OCI-LY1 (cell line): Measurements from ENCODE around the gene CCDC181.

Experiments
- H2AFZ ChIP-seq: fragments of 200-600 bp; sonication (generic), shearing (Covaris generic); 2 replicates; pipeline ENCODE4 v1.6.0; 2014; ENCODE audit warnings: antibody characterized with exemption, mild to moderate bottlenecking, low read length
- H3F3A ChIP-seq: fragments of 200-600 bp; sonication (generic), shearing (Covaris generic); 2 replicates; pipeline ENCODE4 v1.6.0; 2014; ENCODE audit warnings: mild to moderate bottlenecking, antibody characterized with exemption, low read length, moderate library complexity; ENCODE audit not compliant: insufficient read depth
- H3K27ac ChIP-seq: fragments of 200-600 bp; sonication (generic); 2 replicates; pipeline ENCODE4 v1.5.1; 2014; ENCODE audit warnings: low read length, mixed run types, mild to moderate bottlenecking, low read depth; ENCODE audit not compliant: poor library complexity, severe bottlenecking
- H3K27me3 ChIP-seq: fragments of 200-600 bp; sonication (generic); 2 replicates; pipeline ENCODE4 v1.6.0; 2014; ENCODE audit warnings: antibody characterized with exemption, mild to moderate bottlenecking, low read length, moderate library complexity; ENCODE audit not compliant: insufficient read depth
- H3K36me3 ChIP-seq: fragments of 200-600 bp; sonication (generic); 2 replicates; pipeline ENCODE4 v1.6.1; 2014; ENCODE audit warnings: mild to moderate bottlenecking, antibody characterized with exemption, low read length, moderate library complexity, mixed read lengths; ENCODE audit not compliant: insufficient read depth
- H3K4me1 ChIP-seq: fragments of 200-600 bp; sonication (generic); 2 replicates; pipeline ENCODE4 v1.5.1; 2014; ENCODE audit warnings: mild to moderate bottlenecking, low read length, moderate library complexity; ENCODE audit not compliant: insufficient read depth, severe bottlenecking
- H3K4me2 ChIP-seq: fragments of 200-600 bp; sonication (generic), shearing (Covaris generic); 2 replicates; pipeline ENCODE4 v1.6.1; 2014; ENCODE audit warnings: low read length
- H3K4me3 ChIP-seq: fragments of 200-600 bp; sonication (generic); 2 replicates; pipeline ENCODE4 v1.5.1; 2014; ENCODE audit warnings: low read length, low read depth, mild to moderate bottlenecking, mixed read lengths; ENCODE audit not compliant: poor library complexity, severe bottlenecking
- H3K79me2 ChIP-seq: fragments of 200-600 bp; shearing (Covaris generic); 2 replicates; pipeline ENCODE4 v1.6.1; 2016; ENCODE audit warnings: mixed run types, low read length, mixed read lengths; ENCODE audit not compliant: insufficient read depth
- H3K9ac ChIP-seq: fragments of 200-600 bp; sonication (generic), shearing (Covaris generic); 2 replicates; pipeline ENCODE4 v1.6.1; 2014; ENCODE audit warnings: mild to moderate bottlenecking, low read length, mixed read lengths
- H3K9me2 ChIP-seq: fragments of 200-600 bp; sonication (generic), shearing (Covaris generic); 2 replicates; pipeline ENCODE4 v1.6.1; 2014; ENCODE audit warnings: low read depth, mild to moderate bottlenecking, low read length, mixed read lengths
- H3K9me3 ChIP-seq: fragments of 200-600 bp; shearing (Covaris generic); 2 replicates; pipeline ENCODE4 v1.6.1; 2014; ENCODE audit warnings: low read length, mixed read lengths
- H4K20me1 ChIP-seq: fragments of 200-600 bp; sonication (generic), shearing (Covaris generic); 2 replicates; pipeline ENCODE4 v1.6.0; 2016; ENCODE audit warnings: mild to moderate bottlenecking, low read length; ENCODE audit not compliant: insufficient read depth
- EZH2 ChIP-seq: fragments of 200-600 bp; sonication (generic), shearing (Covaris generic); IDR thresholded peaks from 2 replicates; pipeline ENCODE4 v1.8.0; 2017; ENCODE audit warnings: borderline replicate concordance, mixed run types, mild to moderate bottlenecking, antibody characterized with exemption, low read length, moderate library complexity, mixed read lengths
- TF ChIP-seq, protein P1 (sequence below): fragments of 200-600 bp; sonication (generic), shearing (Covaris generic); IDR thresholded peaks from 2 replicates; pipeline ENCODE4 v1.5.1; 2017; ENCODE audit warnings: mild to moderate bottlenecking, antibody characterized with exemption, low read length, moderate library complexity, mixed read lengths

CCDC181 gene

GRCh38 chr1:169456029-169456428 is 28.8 kb upstream of the CCDC181 start:
- no peak overlapping the region for H3K4me2 ChIP-seq
- no peak overlapping the region for H3K27ac ChIP-seq
- no peaks in the 10 kb centered on the region for H3K36me3 ChIP-seq
- no peak overlapping the region for H3K9ac ChIP-seq
- H3K4me1 ChIP-seq: no peaks in the 10 kb centered on the region
- no peak overlapping the region for H2AFZ ChIP-seq
- peaks cover 10% of the 10 kb centered on the region for H3K9me3 ChIP-seq
- H3K9me2 ChIP-seq: no peaks in the 10 kb centered on the region
- H4K20me1 ChIP-seq: no peaks in the 10 kb centered on the region
- H3K79me2 ChIP-seq: no peaks in the 10 kb centered on the region
- H3K4me3 ChIP-seq: no peak overlapping the region
- TF ChIP-seq, protein P1, sequence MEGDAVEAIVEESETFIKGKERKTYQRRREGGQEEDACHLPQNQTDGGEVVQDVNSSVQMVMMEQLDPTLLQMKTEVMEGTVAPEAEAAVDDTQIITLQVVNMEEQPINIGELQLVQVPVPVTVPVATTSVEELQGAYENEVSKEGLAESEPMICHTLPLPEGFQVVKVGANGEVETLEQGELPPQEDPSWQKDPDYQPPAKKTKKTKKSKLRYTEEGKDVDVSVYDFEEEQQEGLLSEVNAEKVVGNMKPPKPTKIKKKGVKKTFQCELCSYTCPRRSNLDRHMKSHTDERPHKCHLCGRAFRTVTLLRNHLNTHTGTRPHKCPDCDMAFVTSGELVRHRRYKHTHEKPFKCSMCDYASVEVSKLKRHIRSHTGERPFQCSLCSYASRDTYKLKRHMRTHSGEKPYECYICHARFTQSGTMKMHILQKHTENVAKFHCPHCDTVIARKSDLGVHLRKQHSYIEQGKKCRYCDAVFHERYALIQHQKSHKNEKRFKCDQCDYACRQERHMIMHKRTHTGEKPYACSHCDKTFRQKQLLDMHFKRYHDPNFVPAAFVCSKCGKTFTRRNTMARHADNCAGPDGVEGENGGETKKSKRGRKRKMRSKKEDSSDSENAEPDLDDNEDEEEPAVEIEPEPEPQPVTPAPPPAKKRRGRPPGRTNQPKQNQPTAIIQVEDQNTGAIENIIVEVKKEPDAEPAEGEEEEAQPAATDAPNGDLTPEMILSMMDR: no peak
- TF ChIP-seq EZH2: no peak
- no peaks in the 10 kb centered on the region for H3F3A ChIP-seq
- H3K27me3 ChIP-seq: no peaks in the 10 kb centered on the region

DNA sequence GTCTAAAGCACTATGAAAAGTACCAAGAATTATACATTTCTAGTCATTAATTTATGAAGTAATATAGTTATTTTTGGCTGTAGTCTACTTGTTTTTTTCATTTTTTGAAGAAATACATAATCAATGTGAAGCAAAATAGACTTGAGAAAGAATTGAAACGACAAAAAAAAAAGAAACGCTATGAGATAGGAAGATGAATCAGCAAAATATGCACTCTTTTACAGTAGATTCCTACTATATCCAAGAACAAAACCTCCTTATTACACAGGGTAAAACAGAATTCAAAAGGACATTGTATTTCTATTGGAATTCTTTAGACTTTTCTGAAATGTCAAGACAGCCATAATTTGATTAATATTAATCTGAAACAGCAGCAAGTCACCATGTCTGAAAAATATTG is 25.6 kb upstream of the CCDC181 start:
- H2AFZ ChIP-seq: no peak overlapping the region
- no peaks in the 10 kb centered on the region for H3K4me1 ChIP-seq
- no peak overlapping the region for H3K4me2 ChIP-seq
- H3K27ac ChIP-seq: no peak overlapping the region
- H3K9ac ChIP-seq: no peak overlapping the region
- no peaks in the 10 kb centered on the region for H3F3A ChIP-seq
- TF ChIP-seq, protein P1: no peak
- TF ChIP-seq EZH2: no peak
- H4K20me1 ChIP-seq: no peaks in the 10 kb centered on the region
- H3K27me3 ChIP-seq: no peaks in the 10 kb centered on the region
- H3K36me3 ChIP-seq: no peaks in the 10 kb centered on the region
- H3K9me3 ChIP-seq: peaks cover 10% of the 10 kb centered on the region
- H3K79me2 ChIP-seq: no peaks in the 10 kb centered on the region
- H3K4me3 ChIP-seq: no peak overlapping the region
- no peaks in the 10 kb centered on the region for H3K9me2 ChIP-seq

DNA sequence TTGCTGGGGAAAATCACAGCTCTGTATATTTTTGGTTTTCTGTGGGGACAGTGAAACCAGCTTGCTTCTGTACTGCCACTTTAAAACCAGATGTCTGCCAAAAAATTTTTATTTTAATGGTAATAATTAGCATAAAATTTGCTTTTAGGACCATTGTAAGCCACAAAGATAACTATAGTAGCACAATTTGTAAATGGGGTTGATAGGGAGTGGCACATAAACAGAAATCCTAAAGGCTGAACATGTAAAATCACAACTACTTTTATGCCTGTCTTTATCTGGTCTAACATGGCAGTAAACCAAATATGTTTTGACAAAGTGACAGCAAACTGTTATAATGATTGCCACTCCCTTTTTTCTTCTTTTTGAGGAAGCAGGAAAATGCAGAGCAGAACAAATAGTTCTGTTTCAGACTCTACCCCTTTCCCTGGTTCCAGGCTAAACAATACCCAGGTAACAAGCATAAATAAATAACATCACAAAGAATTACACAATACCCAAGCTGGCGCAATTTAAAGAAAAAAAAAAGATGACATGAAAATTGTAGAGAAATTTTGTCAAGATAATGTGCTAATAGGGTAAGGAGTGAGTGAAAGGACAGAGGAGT is 24.0 kb upstream of the CCDC181 start:
- no peak overlapping the region for H3K27ac ChIP-seq
- no peaks in the 10 kb centered on the region for H4K20me1 ChIP-seq
- no peaks in the 10 kb centered on the region for H3F3A ChIP-seq
- no peaks in the 10 kb centered on the region for H3K36me3 ChIP-seq
- H3K9me2 ChIP-seq: no peaks in the 10 kb centered on the region
- no peak overlapping the region for H3K4me3 ChIP-seq
- H3K27me3 ChIP-seq: no peaks in the 10 kb centered on the region
- H3K9me3 ChIP-seq: no peaks in the 10 kb centered on the region
- H2AFZ ChIP-seq: no peak overlapping the region
- no peak overlapping the region for H3K4me2 ChIP-seq
- no peak overlapping the region for H3K9ac ChIP-seq
- H3K4me1 ChIP-seq: no peaks in the 10 kb centered on the region
- no peaks in the 10 kb centered on the region for H3K79me2 ChIP-seq
- TF ChIP-seq, protein P1: no peak
- no peak for TF ChIP-seq EZH2
